HG02885 (cell line): ENCODE results near the gene PCDHGB5.

ENCODE experiments used
- ATAC-seq: cut with Tn5 transposase; IDR thresholded peaks from one replicate; pipeline ENCODE4 v1.9.1; 2021; ENCODE audit warnings: mild to moderate bottlenecking; ENCODE audit not compliant: unreplicated experiment, poor library complexity

Gene PCDHGB5

GRCh38 chr5:141437221-141437620 lies 39.5 kb downstream of the PCDHGB5 start:
- ATAC-seq, result no peak

- ATAC-seq, result no peak
These were observed 41.8 kb downstream of the PCDHGB5 start for GRCh38 chr5:141439411-141440141.

GRCh38 chr5:141440341-141440740 lies 42.6 kb downstream of the PCDHGB5 start:
- ATAC-seq, result no peak

- ATAC-seq, result no peak
These were observed 43.9 kb downstream of the PCDHGB5 start for GRCh38 chr5:141441571-141442170.
